Panc1 (cell line): Measurements from ENCODE around the gene MECR.

Source experiments
- CTCF ChIP-seq: fragments of 450-650 bp; IDR thresholded peaks from 2 replicates; pipeline ENCODE4 v1.5.1; 2017; ENCODE audit warnings: mild to moderate bottlenecking
- POLR2AphosphoS5 ChIP-seq: IDR thresholded peaks from 2 replicates; pipeline ENCODE4 v1.6.1; 2012; ENCODE audit warnings: mild to moderate bottlenecking, low read depth, low read length, moderate library complexity
- REST ChIP-seq, 2 experiments: IDR thresholded peaks; 2 replicates each; pipeline ENCODE4 v1.6.1; 2011 to 2012; ENCODE audit warnings: low read depth in 2 of 2, control low read depth in 1 of 2, low read length in 1 of 2, mild to moderate bottlenecking in 1 of 2, moderate library complexity in 1 of 2; ENCODE audit not compliant: insufficient read depth in 1 of 2
- SIN3A ChIP-seq: IDR thresholded peaks from 2 replicates; pipeline ENCODE4 v1.6.1; 2012; ENCODE audit warnings: low read depth, mild to moderate bottlenecking, low read length, moderate library complexity, borderline replicate concordance; ENCODE audit not compliant: insufficient read depth

GRCh38 chr1:29232387-29232786 lies 1.7 kb upstream of the MECR start:
- TF ChIP-seq CTCF: no peak
- no peak for TF ChIP-seq SIN3A
- TF ChIP-seq REST (IDR thresholded peaks at IDR 0.05; ENCODE audit: insufficient read depth in 1 of 2, low read depth in 2 of 2, low read length in 1 of 2): no peak
- no peak for TF ChIP-seq POLR2AphosphoS5
